ENCODE results near the gene TNK2.

TNK2 gene

GRCh38 chr3:195929452-195929851 is 21.1 kb upstream of the TNK2 start:
- Histone ChIP-seq H3K4me1 (ENCODE audit: insufficient read depth, low read length, poor library complexity, severe bottlenecking) (no peaks in the 10 kb centered on the region), H3K9me3 (ENCODE audit: insufficient read depth, low read depth, low read length) (no peaks in the 10 kb centered on the region), H3K4me3 (ENCODE audit: low read length, poor library complexity, severe bottlenecking) (no peak overlapping the region), H2AFZ (ENCODE audit: low read length) (no peak overlapping the region), H3F3A (ENCODE audit: low read depth) (no peaks in the 10 kb centered on the region), H3K36me3 (ENCODE audit: insufficient read depth, low read length) (no peaks in the 10 kb centered on the region), H3K4me2 (ENCODE audit: low read depth, low read length, poor library complexity, severe bottlenecking) (no peak overlapping the region), H4K20me1 (ENCODE audit: insufficient read depth, low read length, poor library complexity, severe bottlenecking) (no peaks in the 10 kb centered on the region), H3K9ac (ENCODE audit: low read depth, low read length, poor library complexity, severe bottlenecking) (no peak overlapping the region), H3K79me2 (ENCODE audit: insufficient read depth, low read length) (no peaks in the 10 kb centered on the region), H3K9me2 (replicated peaks; ENCODE audit: low read depth, low read length) (no peaks in the 10 kb centered on the region), H3K27me3 (ENCODE audit: insufficient read depth, low read length, poor library complexity, severe bottlenecking) (no peaks in the 10 kb centered on the region)
- TF ChIP-seq CTCF (conservative IDR thresholded peaks at IDR 0.05; ENCODE audit: low read length) (no peak), EZH2phosphoT487 (IDR thresholded peaks at IDR 0.05; ENCODE audit: borderline replicate concordance) (no peak)

- Histone ChIP-seq H3K9me2 (replicated peaks; ENCODE audit: low read depth, low read length) (no peaks in the 10 kb centered on the region), H3K27me3 (ENCODE audit: insufficient read depth, low read length, poor library complexity, severe bottlenecking) (no peaks in the 10 kb centered on the region), H3K4me1 (ENCODE audit: insufficient read depth, low read length, poor library complexity, severe bottlenecking) (no peaks in the 10 kb centered on the region), H3K36me3 (ENCODE audit: insufficient read depth, low read length) (no peaks in the 10 kb centered on the region), H3K4me2 (ENCODE audit: low read depth, low read length, poor library complexity, severe bottlenecking) (no peak overlapping the region), H3K4me3 (ENCODE audit: low read length, poor library complexity, severe bottlenecking) (no peak overlapping the region), H3K9me3 (ENCODE audit: insufficient read depth, low read depth, low read length) (no peaks in the 10 kb centered on the region), H4K20me1 (ENCODE audit: insufficient read depth, low read length, poor library complexity, severe bottlenecking) (no peaks in the 10 kb centered on the region), H3F3A (ENCODE audit: low read depth) (no peaks in the 10 kb centered on the region), H2AFZ (ENCODE audit: low read length) (no peak overlapping the region), H3K9ac (ENCODE audit: low read depth, low read length, poor library complexity, severe bottlenecking) (no peak overlapping the region), H3K79me2 (ENCODE audit: insufficient read depth, low read length) (no peaks in the 10 kb centered on the region)
- TF ChIP-seq CTCF (conservative IDR thresholded peaks at IDR 0.05; ENCODE audit: low read length) (no peak), EZH2phosphoT487 (IDR thresholded peaks at IDR 0.05; ENCODE audit: borderline replicate concordance) (no peak)
Observed at GRCh38 chr3:195921334-195921791, 13.0 kb upstream of the TNK2 start.

- Histone ChIP-seq H2AFZ (ENCODE audit: low read length) (no peak overlapping the region), H3K4me3 (ENCODE audit: low read length, poor library complexity, severe bottlenecking) (no peak overlapping the region), H3K79me2 (ENCODE audit: insufficient read depth, low read length) (no peaks in the 10 kb centered on the region), H3K9me3 (ENCODE audit: insufficient read depth, low read depth, low read length) (no peaks in the 10 kb centered on the region), H3K4me1 (ENCODE audit: insufficient read depth, low read length, poor library complexity, severe bottlenecking) (peaks cover 5% of the 10 kb centered on the region), H3K36me3 (ENCODE audit: insufficient read depth, low read length) (no peaks in the 10 kb centered on the region), H4K20me1 (ENCODE audit: insufficient read depth, low read length, poor library complexity, severe bottlenecking) (no peaks in the 10 kb centered on the region), H3K9me2 (replicated peaks; ENCODE audit: low read depth, low read length) (no peaks in the 10 kb centered on the region), H3F3A (ENCODE audit: low read depth) (no peaks in the 10 kb centered on the region), H3K4me2 (ENCODE audit: low read depth, low read length, poor library complexity, severe bottlenecking) (no peak overlapping the region), H3K9ac (ENCODE audit: low read depth, low read length, poor library complexity, severe bottlenecking) (no peak overlapping the region), H3K27me3 (ENCODE audit: insufficient read depth, low read length, poor library complexity, severe bottlenecking) (no peaks in the 10 kb centered on the region)
- TF ChIP-seq EZH2phosphoT487 (IDR thresholded peaks at IDR 0.05; ENCODE audit: borderline replicate concordance) (no peak), CTCF (conservative IDR thresholded peaks at IDR 0.05; ENCODE audit: low read length) (no peak)
Observed at GRCh38 chr3:195918176-195918575, 9.8 kb upstream of the TNK2 start.
